GM21367 (cell line): Measurements from ENCODE around the gene MYDGF.

Experiments used
- ATAC-seq: cut with Tn5 transposase; IDR thresholded peaks from one replicate; pipeline ENCODE4 v1.9.1; 2021; ENCODE audit not compliant: unreplicated experiment

The MYDGF gene

DNA sequence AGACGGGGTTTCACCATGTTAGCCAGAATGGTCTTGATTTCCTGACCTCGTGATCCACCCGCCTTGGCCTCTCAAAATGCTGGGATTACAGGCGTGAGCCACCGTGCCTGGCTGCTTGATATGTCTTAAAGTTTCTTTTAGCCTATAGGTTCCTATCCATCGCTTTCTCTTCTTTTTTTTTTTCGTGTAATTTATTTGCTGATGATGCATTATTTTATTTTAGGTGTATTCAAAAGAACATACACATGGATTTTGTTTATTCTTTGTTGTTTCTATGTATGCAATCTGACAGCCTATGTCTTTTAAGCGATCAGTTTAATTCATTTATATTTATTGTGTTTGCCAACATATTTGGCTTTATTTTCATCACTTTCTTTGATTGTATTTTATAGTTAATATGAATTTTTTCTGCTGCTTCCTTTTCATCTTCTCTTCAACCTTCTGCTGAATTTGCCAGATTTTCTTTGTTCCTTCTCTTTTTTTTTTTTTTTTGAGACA is 56.8 kb downstream of the MYDGF start:
- ATAC-seq: no peak

DNA sequence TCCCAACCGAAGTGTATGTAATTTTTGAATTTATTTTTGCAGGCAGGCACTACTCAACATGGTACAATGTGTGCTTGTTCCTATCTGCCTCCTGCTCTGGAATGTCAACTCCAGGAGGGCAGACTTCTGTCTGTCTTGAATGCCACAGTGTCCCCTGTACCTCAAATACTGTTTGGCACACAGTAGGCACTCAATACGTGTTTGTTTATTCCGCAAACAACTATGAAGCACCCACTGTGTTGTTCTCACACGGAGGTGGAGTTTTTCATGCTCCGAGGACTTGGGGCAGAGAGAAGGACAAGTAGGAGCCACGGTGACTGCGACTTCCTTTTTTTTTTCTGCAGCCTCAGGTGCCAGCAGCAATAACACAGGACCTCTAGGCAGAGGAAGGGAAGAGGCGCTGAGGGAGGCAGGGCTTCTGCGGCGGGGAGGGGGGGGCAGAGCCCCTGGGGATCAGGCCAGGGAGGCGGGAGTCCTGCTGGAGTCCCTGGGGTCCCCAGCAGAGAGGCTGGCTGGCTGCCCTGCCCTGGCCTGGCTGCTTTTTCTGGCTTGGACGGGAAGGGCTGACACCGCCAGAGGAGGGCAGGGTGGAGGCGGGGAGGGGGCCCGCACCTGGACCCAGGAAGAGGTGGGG is 60.1 kb downstream of the MYDGF start:
- no peak for ATAC-seq
